Measurements from ENCODE around the gene ZFAND5. TPM values are rescaled to one million over a fixed set of nuclear protein-coding genes. Genes with fewer than 3 reads are reported as not detected.

ZFAND5 gene
- total RNA-seq, 8 experiments from 2014 or later: 84.5 to 425 (median 137) TPM

GRCh38 chr9:72360324-72360723, 4.7 kb downstream of the ZFAND5 start:
- H3K27ac ChIP-seq: no peak overlapping the region
- in situ Hi-C loops (cut with MboI; ENCODE audit: low pct_unique_long_range_greater_than_20kb in 2 of 9, low sequenced_read_pairs in 9 of 9, unreplicated experiment in 9 of 9): loop anchor here in 1 of 9 experiments (25.0 kb wide), 1 partner anchor 227 kb away; no protein-coding TSS in a partner anchor
- H3K4me1 ChIP-seq (replicated peaks in 1 of 2): peaks cover 27 to 44% of the 10 kb centered on the region in 2 donors
- no peak for ATAC-seq (replicated peaks in 6 of 8)
- no peak overlapping the region for H3K4me3 ChIP-seq

GRCh38 chr9:72356041-72356582, 8.9 kb downstream of the ZFAND5 start:
- Histone ChIP-seq H3K4me3 (no peak overlapping the region), H3K4me1 (replicated peaks in 1 of 2) (peaks cover 27 to 34% of the 10 kb centered on the region in 2 donors), H3K27ac (no peak overlapping the region)
- 21 to 100% (median 91%) methylated on average over 1 to 8 of the region's 8 CpGs for WGBS, 10 experiments
- in situ Hi-C loops (cut with MboI; ENCODE audit: low pct_unique_long_range_greater_than_20kb in 2 of 9, low sequenced_read_pairs in 9 of 9, unreplicated experiment in 9 of 9): loop anchor here in 1 of 9 experiments (25.0 kb wide), 1 partner anchor 231 kb away; no protein-coding TSS in a partner anchor
- ATAC-seq (replicated peaks in 6 of 8): no peak

- Histone ChIP-seq H3K27ac (no peak overlapping the region), H3K4me1 (replicated peaks in 1 of 2) (peaks cover 22 to 24% of the 10 kb centered on the region in 2 donors), H3K4me3 (no peak overlapping the region)
- no peak for ATAC-seq (replicated peaks in 6 of 8)
- WGBS, 10 experiments: 58 to 100% (median 92%) methylated on average over 1 to 4 of the region's 4 CpGs
- in situ Hi-C loops (cut with MboI; ENCODE audit: low pct_unique_long_range_greater_than_20kb in 2 of 9, low sequenced_read_pairs in 9 of 9, unreplicated experiment in 9 of 9): loop anchor here in 1 of 9 experiments (25.0 kb wide), 1 partner anchor 232 kb away; no protein-coding TSS in a partner anchor
Observed at GRCh38 chr9:72355153-72355552, 9.9 kb downstream of the ZFAND5 start.

GRCh38 chr9:72354704-72355103, 10.3 kb downstream of the ZFAND5 start:
- Histone ChIP-seq H3K27ac (no peak overlapping the region), H3K4me1 (replicated peaks in 1 of 2) (peaks cover 17 to 20% of the 10 kb centered on the region in 2 donors), H3K4me3 (no peak overlapping the region)
- ATAC-seq (replicated peaks in 6 of 8): peak in 1 of 8 experiments; percentile 1
- in situ Hi-C loops (cut with MboI; ENCODE audit: low pct_unique_long_range_greater_than_20kb in 2 of 9, low sequenced_read_pairs in 9 of 9, unreplicated experiment in 9 of 9): loop anchor here in 1 of 9 experiments (25.0 kb wide), 1 partner anchor 233 kb away; no protein-coding TSS in a partner anchor
- 20 to 100% (median 84%) methylated on average over 1 of the region's 1 CpG; no CpG with 5 or more reads in 2 of the 10 experiments for WGBS, 10 experiments

- no peak overlapping the region for H3K4me3 ChIP-seq
- in situ Hi-C loops (cut with MboI; ENCODE audit: low pct_unique_long_range_greater_than_20kb in 2 of 9, low sequenced_read_pairs in 9 of 9, unreplicated experiment in 9 of 9): loop anchor here in 1 of 9 experiments (25.0 kb wide), 1 partner anchor 234 kb away; no protein-coding TSS in a partner anchor
- peak in 4 of 8 experiments; percentile 2 to 29 (median 7) for ATAC-seq (replicated peaks in 6 of 8)
Observed at GRCh38 chr9:72353455-72354116, 11.4 kb downstream of the ZFAND5 start.

GRCh38 chr9:72352911-72353388, 12.1 kb downstream of the ZFAND5 start:
- ATAC-seq (replicated peaks in 6 of 8): peak in 4 of 8 experiments; percentile 3 to 21 (median 4)
- WGBS, 10 experiments: 50 to 100% (median 60%) methylated on average over 1 to 2 of the region's 2 CpGs; no CpG with 5 or more reads in 7 of the 10 experiments
- Histone ChIP-seq H3K4me1 (replicated peaks in 1 of 2) (peaks cover under 1 to 3% of the 10 kb centered on the region in 2 donors), H3K27ac (no peak overlapping the region), H3K4me3 (no peak overlapping the region)
- in situ Hi-C loops (cut with MboI; ENCODE audit: low pct_unique_long_range_greater_than_20kb in 2 of 9, low sequenced_read_pairs in 9 of 9, unreplicated experiment in 9 of 9): loop anchor here in 1 of 9 experiments (25.0 kb wide), 1 partner anchor 234 kb away; no protein-coding TSS in a partner anchor

More at GRCh38 chr9:72353455-72354116, 11.4 kb downstream of the ZFAND5 start:
- no peak overlapping the region for H3K27ac ChIP-seq
- WGBS, 10 experiments: 84 to 100% (median 97%) methylated on average over 1 to 4 of the region's 4 CpGs; no CpG with 5 or more reads in 1 of the 10 experiments
- H3K4me1 ChIP-seq (replicated peaks in 1 of 2): peaks cover 7 to 10% of the 10 kb centered on the region in 2 donors

GRCh38 chr9:72351538-72352453, 13.2 kb downstream of the ZFAND5 start:
- no peak overlapping the region for H3K27ac ChIP-seq
- ATAC-seq (replicated peaks in 6 of 8): peak in 4 of 8 experiments; percentile 1 to 22 (median 6)
- 10 to 98% (median 88%) methylated on average over 1 to 9 of the region's 15 CpGs for WGBS, 10 experiments

GRCh38 chr9:72349911-72350310, 15.1 kb downstream of the ZFAND5 start:
- 33 to 100% (median 57%) methylated on average over 1 of the region's 1 CpG; no CpG with 5 or more reads in 1 of the 10 experiments for WGBS, 10 experiments
- Histone ChIP-seq H3K27ac (no peak overlapping the region), H3K4me3 (no peak overlapping the region), H3K4me1 (replicated peaks in 1 of 2) (no peaks in the 10 kb centered on the region)
- in situ Hi-C loops (cut with MboI; ENCODE audit: low pct_unique_long_range_greater_than_20kb in 2 of 9, low sequenced_read_pairs in 9 of 9, unreplicated experiment in 9 of 9): loop anchor here in 1 of 9 experiments (25.0 kb wide), 1 partner anchor 237 kb away; no protein-coding TSS in a partner anchor
- ATAC-seq (replicated peaks in 6 of 8): peak in 1 of 8 experiments; percentile 27

More at GRCh38 chr9:72351538-72352453, 13.2 kb downstream of the ZFAND5 start:
- in situ Hi-C loops (cut with MboI; ENCODE audit: low pct_unique_long_range_greater_than_20kb in 2 of 9, low sequenced_read_pairs in 9 of 9, unreplicated experiment in 9 of 9): loop anchor here in 1 of 9 experiments (25.0 kb wide), 1 partner anchor 236 kb away; no protein-coding TSS in a partner anchor
- H3K4me3 ChIP-seq: no peak overlapping the region
- no peaks in the 10 kb centered on the region for H3K4me1 ChIP-seq (replicated peaks in 1 of 2)

- in situ Hi-C loops (cut with MboI; ENCODE audit: low pct_unique_long_range_greater_than_20kb in 2 of 9, low sequenced_read_pairs in 9 of 9, unreplicated experiment in 9 of 9): no loop called here
- ATAC-seq (replicated peaks in 6 of 8): no peak
- WGBS, 10 experiments: 15 to 100% (median 89%) methylated on average over 1 to 2 of the region's 2 CpGs
Observed at GRCh38 chr9:72349240-72349639, 15.8 kb downstream of the ZFAND5 start.

GRCh38 chr9:72346333-72346732, 18.7 kb downstream of the ZFAND5 start:
- in situ Hi-C loops (cut with MboI; ENCODE audit: low pct_unique_long_range_greater_than_20kb in 2 of 9, low sequenced_read_pairs in 9 of 9, unreplicated experiment in 9 of 9): no loop called here
- no peak for ATAC-seq (replicated peaks in 6 of 8)
- WGBS, 10 experiments: 67 to 86% (median 75%) methylated on average over 1 of the region's 1 CpG; no CpG with 5 or more reads in 6 of the 10 experiments
- no peaks in the 10 kb centered on the region for H3K4me1 ChIP-seq (replicated peaks in 1 of 2)
- H3K4me3 ChIP-seq: no peak overlapping the region
- no peak overlapping the region for H3K27ac ChIP-seq

More at GRCh38 chr9:72349240-72349639, 15.8 kb downstream of the ZFAND5 start:
- H3K27ac ChIP-seq: no peak overlapping the region
- H3K4me1 ChIP-seq (replicated peaks in 1 of 2): no peaks in the 10 kb centered on the region
- no peak overlapping the region for H3K4me3 ChIP-seq

GRCh38 chr9:72338631-72339030, 26.4 kb downstream of the ZFAND5 start:
- Histone ChIP-seq H3K4me1 (replicated peaks in 1 of 2) (peaks cover 3 to 6% of the 10 kb centered on the region in 2 donors), H3K27ac (no peak overlapping the region), H3K4me3 (no peak overlapping the region)
- WGBS, 10 experiments: 70 to 100% (median 92%) methylated on average over 1 to 4 of the region's 4 CpGs; no CpG with 5 or more reads in 2 of the 10 experiments
- no peak for ATAC-seq (replicated peaks in 6 of 8)
- in situ Hi-C loops (cut with MboI; ENCODE audit: low pct_unique_long_range_greater_than_20kb in 2 of 9, low sequenced_read_pairs in 9 of 9, unreplicated experiment in 9 of 9): no loop called here

GRCh38 chr9:72337286-72337685, 27.7 kb downstream of the ZFAND5 start:
- WGBS, 10 experiments: 0 to 94% (median 60%) methylated on average over 1 to 5 of the region's 5 CpGs; no CpG with 5 or more reads in 1 of the 10 experiments
- peaks cover 13 to 16% of the 10 kb centered on the region in 2 donors for H3K4me1 ChIP-seq (replicated peaks in 1 of 2)
- H3K4me3 ChIP-seq: no peak overlapping the region
- in situ Hi-C loops (cut with MboI; ENCODE audit: low pct_unique_long_range_greater_than_20kb in 2 of 9, low sequenced_read_pairs in 9 of 9, unreplicated experiment in 9 of 9): no loop called here
- no peak overlapping the region for H3K27ac ChIP-seq
- no peak for ATAC-seq (replicated peaks in 6 of 8)
